Hepatic stellate cell (primary cell): ENCODE measurements around the gene PSMD8.
"Not testable (repeated sequence)": the region's sequence is repeated elsewhere in the genome, so short reads cannot be mapped to it uniquely, and the experiment has no call there.

ENCODE experiments used
- DNase-seq: peaks from one replicate; pipeline ENCODE4 v3.0.0; 2011; ENCODE audit warnings: low spot score

The PSMD8 gene

GRCh38 chr19:38387550-38388348, 13.4 kb downstream of the PSMD8 start, which contains the start of gene GGN:
TSS of gene GGN (minus strand) at chr19:38388034. CDS start at chr19:38387261, 773 bp downstream.
- DNase-seq, result peak; percentile 97

DNA sequence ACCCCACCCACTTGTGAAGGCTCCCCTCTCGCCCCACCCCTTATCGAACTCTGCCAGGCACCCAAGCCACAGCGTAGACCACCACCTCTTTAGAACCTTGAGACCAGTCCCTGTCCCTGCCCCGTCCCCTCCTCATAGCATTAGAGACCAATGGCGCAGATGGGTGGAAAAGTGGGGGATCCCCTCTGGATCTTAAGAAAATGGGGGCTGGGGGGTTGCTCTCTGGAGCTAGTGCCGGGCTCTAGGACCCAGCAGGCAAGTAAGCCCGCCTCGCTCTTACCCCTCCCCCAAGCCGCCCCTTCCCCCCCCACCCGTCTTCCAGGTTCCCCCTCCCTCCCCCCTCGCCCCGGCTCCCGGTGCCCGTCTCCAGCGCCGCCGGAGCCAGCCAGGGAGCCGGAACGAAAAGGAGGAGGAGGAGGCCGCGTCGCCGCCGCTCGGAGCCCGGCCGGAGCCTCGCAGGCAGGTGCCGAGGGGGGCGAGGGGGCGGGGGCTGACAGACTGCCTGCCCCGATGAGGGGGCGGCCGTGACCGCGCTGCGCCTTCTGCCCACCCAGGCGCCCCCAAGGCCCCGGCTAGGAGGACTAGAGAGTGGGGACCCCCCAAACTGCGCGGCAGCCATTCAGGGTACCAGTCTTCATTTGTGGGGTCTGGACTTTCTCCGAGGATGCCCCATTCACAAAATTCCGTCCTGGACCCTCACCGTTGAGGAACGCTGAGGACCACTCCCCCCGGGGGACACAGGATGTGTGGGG, 14.2 kb downstream of the PSMD8 start, which contains the start of gene SPRED3:
Gene SPRED3, plus strand, starts transcription at position 349 of the 752 bp plus-strand sequence. CDS start 1,606 bp downstream, outside the sequence.
- DNase-seq, result peak; percentile 76

DNA sequence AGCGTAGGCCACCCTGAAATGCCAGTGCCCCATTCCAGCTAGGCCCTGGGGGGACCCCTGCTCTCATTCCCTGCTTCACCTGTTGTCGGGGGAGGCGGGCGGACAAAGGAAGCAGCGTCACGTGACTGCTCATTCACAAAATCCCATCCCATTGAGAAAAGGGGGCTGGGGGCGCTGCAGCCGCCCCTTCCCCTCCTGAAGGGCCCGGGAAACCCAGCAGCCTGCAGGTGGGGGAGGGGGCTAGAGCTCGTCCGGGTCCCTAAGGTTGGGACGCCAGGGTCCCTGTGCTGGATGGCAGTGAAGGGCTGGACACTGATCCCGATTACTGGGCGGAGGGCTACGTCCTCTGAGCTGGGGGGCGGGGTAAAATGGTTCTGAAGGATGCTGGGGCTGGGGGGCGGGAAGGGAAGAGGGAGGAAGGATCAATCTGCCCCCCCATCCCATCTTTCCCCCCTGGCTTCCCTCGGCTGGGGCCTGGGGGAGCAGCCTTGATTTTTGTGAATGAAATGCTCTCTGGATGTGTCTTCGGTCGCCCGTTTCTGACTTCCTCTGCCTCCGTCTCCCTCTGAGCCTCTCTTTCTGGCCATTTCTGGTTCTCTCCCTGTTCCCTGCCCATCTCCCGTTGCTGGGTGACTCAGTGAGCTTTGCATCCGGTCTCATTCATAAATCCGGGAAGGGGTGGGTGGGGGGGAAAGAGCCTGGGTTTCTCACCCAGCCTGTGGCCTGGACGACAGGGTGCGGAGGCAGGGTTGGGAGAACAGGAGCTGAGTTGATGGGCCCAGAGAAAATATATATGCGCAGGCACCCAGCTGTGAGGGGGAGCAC, 14.9 kb downstream of the PSMD8 start:
- peak; percentile 96 for DNase-seq

DNA sequence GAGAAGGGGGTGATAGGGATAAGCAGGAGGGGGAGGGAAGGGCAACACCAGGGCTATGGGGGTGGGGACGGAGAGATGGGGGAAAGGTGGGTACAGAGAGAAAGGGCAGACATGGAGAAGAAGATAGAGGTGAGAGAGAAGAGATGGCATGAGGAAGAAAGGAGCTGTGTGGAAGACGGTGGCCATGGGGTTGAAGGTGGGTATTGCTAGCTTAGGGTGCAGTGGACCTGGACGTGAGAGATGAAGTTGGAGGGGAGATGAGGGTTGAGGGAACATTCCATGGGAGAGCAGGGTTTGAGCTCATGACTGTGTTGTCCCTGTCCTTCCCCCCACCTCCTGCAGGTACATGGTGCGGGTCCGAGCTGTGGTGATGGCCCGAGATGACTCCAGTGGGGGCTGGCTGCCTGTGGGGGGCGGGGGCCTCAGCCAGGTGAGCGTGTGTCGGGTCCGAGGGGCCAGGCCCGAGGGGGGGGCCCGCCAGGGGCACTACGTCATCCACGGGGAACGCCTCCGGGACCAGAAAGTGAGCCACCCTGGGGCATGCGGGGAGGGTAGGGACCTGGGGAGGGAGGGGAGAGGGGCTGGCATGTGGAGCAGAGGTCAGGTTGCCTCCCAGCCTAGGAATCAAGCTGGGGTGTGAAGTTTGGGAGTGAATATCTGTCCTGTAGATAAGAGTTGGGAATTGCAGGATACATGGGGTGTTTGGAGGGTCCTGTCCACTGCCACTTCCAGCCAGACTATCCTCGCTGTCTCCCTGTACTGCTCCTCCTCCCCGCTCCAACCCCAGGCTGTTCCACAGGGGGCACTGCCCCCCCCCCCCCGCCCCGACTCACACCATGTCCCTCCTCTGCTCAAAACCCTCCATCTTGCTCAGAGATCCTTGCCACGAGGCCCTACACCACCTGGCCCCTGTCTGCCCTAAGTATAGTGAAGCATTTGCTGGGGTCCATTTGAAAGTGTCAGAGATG, 15.9 kb downstream of the PSMD8 start:
- no peak for DNase-seq

- no peak for DNase-seq
Observed at GRCh38 chr19:38391911-38392464, 17.6 kb downstream of the PSMD8 start.

DNA sequence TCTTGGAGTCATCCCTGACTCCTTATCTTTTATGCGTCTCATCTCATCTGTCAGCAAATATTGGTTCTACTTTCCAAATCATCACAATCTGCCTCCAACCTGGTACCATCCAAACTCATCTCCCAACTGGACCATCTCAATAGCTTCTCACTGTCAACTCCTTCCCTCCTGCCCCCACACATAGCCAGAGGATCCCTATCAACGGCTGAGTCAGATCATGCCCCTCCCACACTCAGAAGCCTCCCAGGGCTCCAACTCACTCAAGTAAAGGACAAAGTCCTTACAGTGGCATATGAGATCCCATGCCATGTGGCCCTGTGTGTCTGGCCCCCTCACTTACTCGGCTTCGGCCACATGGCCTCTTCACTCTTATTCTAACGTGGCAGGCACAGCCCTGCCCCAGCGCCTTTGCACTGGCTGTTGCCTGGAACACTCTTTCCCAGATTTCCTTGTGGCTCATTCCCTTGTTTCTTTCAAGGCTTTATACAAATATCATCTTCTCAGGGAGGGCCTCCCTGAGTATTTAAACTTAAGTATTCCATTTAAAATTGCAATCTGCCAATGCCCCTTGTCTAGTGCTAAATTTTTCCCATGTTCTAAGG, 18.4 kb downstream of the PSMD8 start:
- peak; percentile 75 for DNase-seq

DNA sequence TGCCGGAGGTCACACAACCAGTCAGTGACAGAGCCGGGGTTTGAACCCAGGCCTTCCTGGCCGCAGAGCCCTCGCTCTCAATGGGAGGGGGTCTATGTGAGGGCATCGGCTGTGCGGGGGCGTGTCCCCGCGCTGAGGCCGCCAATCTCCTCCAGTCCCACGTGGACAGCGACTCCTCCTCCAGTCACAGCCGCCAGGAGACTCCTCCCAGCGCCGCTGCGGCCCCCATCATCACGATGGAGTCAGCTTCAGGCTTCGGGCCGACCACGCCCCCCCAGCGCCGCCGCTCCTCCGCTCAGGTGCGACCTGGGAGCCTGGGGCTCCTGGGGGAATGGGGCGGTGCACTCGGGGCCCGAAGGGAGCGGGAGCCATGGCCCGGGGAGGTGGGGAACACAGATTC, 20.1 kb downstream of the PSMD8 start:
- DNase-seq, result no peak

DNA sequence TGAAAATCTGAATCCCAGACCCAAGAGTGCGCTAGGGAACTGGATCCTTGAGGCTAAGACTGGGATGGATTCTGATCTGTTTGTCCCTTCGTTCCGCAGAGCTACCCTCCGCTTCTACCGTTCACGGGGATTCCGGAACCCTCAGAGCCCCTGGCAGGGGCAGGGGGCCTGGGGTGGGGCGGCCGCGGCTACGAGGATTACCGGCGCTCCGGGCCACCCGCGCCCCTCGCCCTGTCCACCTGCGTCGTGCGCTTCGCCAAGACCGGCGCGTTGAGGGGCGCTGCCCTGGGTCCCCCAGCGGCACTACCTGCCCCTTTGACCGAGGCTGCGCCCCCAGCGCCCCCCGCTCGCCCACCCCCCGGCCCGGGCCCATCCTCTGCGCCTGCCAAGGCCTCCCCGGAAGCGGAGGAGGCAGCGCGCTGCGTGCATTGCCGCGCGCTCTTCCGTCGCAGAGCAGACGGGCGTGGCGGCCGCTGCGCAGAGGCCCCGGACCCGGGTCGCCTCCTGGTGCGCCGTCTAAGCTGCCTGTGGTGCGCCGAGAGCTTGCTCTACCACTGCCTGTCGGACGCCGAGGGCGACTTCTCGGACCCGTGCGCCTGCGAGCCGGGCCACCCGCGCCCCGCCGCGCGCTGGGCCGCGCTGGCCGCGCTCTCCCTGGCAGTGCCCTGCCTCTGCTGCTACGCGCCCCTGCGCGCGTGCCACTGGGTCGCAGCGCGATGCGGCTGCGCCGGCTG, 21.2 kb downstream of the PSMD8 start:
- DNase-seq, result no peak

DNA sequence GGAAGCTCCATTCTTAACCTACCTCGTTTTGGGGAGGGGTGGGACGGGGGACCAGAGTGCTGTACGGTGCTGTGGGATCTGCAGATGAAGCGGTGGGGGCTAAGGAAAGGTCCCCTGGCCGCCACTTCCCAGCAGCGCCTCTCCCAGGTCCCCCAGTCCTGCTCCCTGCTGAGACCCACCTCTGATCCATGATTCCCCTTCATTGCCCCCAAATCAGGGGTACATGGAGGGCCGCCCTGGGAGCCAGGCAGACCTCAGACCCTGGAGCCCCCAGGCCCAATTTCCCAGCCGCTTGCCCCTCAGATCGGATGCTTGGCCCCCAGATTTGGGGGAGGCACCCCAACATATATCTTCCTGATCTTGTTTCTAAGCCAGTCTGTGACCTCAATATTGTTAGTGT, 24.7 kb downstream of the PSMD8 start:
- DNase-seq, result no peak

DNA sequence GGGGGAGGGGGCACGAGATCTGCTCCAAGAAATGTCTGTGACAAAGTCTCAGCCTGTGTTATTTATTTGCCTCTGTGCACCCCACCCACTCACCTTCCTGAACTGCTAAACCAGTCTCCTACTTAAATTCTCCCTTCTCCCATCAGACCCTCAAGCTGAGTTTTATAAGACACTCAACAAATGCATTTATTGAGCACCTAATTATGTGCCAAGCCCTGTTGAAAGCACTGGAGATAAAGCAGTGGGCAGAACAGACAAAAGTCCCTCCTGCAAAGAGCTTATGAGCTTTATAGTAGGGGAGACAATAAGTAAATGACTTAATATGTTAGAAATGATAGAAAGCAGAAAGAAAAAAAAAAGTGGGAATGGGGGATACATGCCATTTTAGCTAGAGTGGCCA, 25.2 kb downstream of the PSMD8 start:
- no peak for DNase-seq

GRCh38 chr19:38400361-38400760, 26.0 kb downstream of the PSMD8 start:
- DNase-seq, result no peak

DNA sequence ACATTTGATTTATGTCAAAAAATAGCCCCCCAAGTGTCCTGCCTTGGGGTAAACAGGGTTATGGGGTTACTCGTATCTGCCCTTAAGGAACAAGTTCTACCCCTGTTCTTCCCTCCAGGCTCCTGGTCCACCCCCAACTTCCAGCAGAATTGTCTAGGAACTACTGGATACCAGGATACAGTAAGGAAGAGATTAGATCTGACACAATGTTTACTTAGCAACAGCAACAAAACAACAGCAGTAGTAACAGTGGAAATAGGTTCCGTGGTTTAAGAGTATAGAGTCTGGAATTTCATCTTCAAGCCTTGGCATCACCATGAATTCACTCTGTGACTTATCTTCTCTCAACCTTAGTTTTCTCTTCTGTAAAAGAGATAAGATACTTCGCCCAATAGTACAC, 26.8 kb downstream of the PSMD8 start:
- no peak for DNase-seq

GRCh38 chr19:38402623-38402966, 28.2 kb downstream of the PSMD8 start:
- no peak for DNase-seq

DNA sequence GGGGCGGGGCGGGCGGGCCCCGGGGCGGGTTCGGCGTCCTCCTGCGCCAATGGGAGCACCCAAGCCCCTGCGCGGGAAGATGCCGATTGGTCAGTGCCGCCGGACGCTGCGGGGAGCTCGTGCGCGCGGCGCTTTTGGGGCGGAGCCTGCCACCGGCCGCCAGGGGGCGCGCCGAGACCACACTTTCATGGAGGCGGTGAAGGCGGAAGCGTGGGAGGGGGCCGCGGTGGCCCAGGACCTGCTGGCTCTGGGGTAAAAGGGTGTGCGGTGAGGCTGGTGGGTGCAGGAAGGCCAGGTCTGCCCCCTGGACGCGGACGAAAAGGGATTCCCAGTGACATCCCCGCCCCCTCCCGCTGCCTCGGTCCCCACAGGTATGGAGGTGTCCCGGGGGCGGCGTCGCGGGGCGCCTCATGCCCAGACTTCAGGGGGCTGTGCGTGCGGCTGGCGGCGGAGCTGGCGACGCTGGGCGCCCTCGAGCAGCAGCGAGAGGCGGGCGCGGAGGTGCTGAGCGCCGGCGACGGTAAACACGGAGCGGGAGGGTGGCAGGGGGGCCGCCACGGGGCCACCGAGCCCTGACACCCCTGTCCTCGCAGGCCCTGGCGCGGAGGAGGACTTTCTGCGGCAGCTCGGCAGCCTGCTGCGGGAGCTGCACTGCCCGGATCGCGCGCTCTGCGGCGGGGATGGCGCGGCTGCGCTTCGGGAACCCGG, 28.8 kb downstream of the PSMD8 start, which contains the start of gene FAM98C:
Gene FAM98C, plus strand, starts transcription at position 127 of the 708 bp plus-strand sequence. Its CDS starts 61 bp downstream, at position 188.
- peak; percentile 100 for DNase-seq

GRCh38 chr19:38404858-38405257, 30.5 kb downstream of the PSMD8 start:
- DNase-seq, result no peak

DNA sequence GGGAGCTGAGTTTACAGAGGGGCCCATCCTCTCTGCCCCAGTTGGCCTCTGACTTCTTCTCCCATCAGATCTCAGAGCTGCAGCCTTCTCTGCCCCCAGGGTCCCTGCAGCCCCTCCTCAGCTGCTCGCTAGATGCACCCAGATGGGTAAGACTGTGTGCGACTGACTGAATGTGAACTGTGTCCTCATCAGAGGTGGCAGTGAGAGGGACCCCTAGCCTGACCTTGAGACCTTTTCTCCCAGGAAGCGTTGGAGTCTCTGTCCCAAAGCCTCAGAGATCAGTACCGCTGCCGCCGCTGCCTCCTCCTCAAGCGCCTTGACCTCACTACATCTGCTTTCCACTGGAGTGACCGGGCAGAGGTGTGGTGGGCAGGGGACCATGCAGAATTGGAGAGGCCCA, 30.9 kb downstream of the PSMD8 start:
- DNase-seq, result no peak

DNA sequence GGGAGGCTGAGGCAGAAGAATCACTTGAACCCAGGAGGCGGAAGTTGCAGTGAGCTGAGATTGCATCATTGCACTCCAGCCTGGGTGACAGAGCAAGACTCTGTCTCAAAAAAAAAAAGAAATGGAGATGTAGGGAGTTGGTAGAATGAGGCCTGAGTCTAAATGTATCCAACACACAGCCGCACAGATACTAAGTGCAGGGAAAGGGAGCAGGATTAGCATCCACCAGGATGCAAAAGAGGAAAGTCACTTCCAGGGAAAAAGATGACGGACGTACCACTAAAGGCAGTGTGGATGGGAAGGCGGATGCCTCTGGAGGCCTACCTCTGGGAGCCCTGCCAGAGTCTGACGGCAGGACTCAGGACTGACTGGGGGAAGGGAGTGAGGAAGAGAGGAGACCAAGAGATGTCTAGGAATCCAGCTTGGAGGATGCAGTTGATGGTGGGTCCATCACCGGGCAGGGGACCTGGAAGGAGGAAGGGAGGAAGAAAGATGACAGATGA, 35.3 kb downstream of the PSMD8 start:
- DNase-seq, result peak; percentile 50

DNA sequence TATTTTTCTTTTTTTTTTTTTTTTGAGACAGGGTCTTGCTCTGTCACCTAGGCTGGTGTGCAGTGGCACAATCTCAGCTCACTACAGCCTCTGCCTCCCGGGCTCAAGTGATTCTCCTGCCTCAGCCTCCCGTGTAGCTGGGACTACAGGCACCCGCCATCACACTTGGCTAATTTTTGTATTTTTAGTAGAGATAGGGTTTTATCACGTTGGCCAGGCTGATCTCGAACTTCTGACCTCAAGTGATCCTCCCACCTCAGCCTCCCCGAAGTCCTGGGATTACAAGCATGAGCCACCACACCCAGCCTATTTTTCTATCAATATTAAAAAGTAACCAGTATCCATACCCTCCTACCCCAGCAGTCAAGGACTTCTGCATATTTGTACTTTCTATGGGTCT, 36.0 kb downstream of the PSMD8 start:
- not testable (repeated sequence) for DNase-seq
